IMR-90 (cell line): ENCODE data around the gene DDX54. TPM values are rescaled to one million over a fixed set of nuclear protein-coding genes. Genes with fewer than 3 reads are reported as not detected.

Source experiments
- ATAC-seq: fragments of 200-7000 bp; cut with Tn5 transposase; 2 replicates; pipeline ENCODE4 v1.9.1; 2020; ENCODE audit warnings: low read depth, mild to moderate bottlenecking, moderate library complexity
- BruUV-seq: library from RNA; stranded (reverse); fragments of 400-500 nt; replicated peaks from 2 replicates; lab custom pipeline; 2021; lab: Mats Ljungman, UMichigan
- CTCF ChIA-PET: fragments of 300-600 bp; formaldehyde crosslinking; extraction: SDS; loops from one replicate; lab custom pipeline; 2021; ENCODE audit warnings: antibody characterized with exemption; lab: Yijun Ruan, JAX
- POLR2A ChIA-PET: fragments of 300-600 bp; sonication (Branson Sonifier 250); formaldehyde crosslinking; loops from one replicate; lab custom pipeline; 2022; ENCODE audit warnings: antibody characterized with exemption; ENCODE audit not compliant: unreplicated experiment; lab: Charles Lee
- DNase-seq: peaks from one replicate; pipeline ENCODE4 v3.0.0; 2013
- H2AFZ ChIP-seq: replicated peaks from 2 replicates; pipeline ENCODE3; 2013; ENCODE audit warnings: low read length, mild to moderate bottlenecking; ENCODE audit not compliant: poor library complexity
- H2AK5ac ChIP-seq: 2 replicates; pipeline ENCODE4 v1.6.1; 2013; ENCODE audit warnings: low read depth, low read length, inconsistent platforms
- H2AK9ac ChIP-seq: replicated peaks from 2 replicates; pipeline ENCODE3; 2013; ENCODE audit warnings: mild to moderate bottlenecking, low read depth, low read length, moderate library complexity; ENCODE audit not compliant: poor library complexity
- H2BK120ac ChIP-seq: 2 replicates; pipeline ENCODE4 v1.6.1; 2013; ENCODE audit warnings: low read depth, low read length, inconsistent platforms
- H2BK15ac ChIP-seq: 3 replicates; pipeline ENCODE4 v1.6.1; 2013; ENCODE audit warnings: low read depth, low read length, inconsistent platforms
- H2BK20ac ChIP-seq: 2 replicates; pipeline ENCODE4 v1.6.1; 2013; ENCODE audit warnings: low read depth, mild to moderate bottlenecking, inconsistent platforms, low read length, moderate library complexity
- H2BK5ac ChIP-seq: 2 replicates; pipeline ENCODE4 v1.6.1; 2013; ENCODE audit warnings: mild to moderate bottlenecking, low read depth, low read length, inconsistent platforms; ENCODE audit not compliant: poor library complexity, severe bottlenecking
- H3K14ac ChIP-seq: replicated peaks from 2 replicates; pipeline ENCODE4 v1.6.1; 2013; ENCODE audit warnings: low read depth, low read length, inconsistent platforms
- H3K18ac ChIP-seq: 2 replicates; pipeline ENCODE4 v1.6.1; 2013; ENCODE audit warnings: low read depth, low read length, control low read depth
- H3K23ac ChIP-seq: 2 replicates; pipeline ENCODE4 v1.6.1; 2013; ENCODE audit warnings: low read depth, low read length, inconsistent platforms
- H3K27ac ChIP-seq: 2 replicates; pipeline ENCODE4 v1.5.1; 2013; ENCODE audit warnings: mild to moderate bottlenecking, control low read depth, low read length; ENCODE audit not compliant: insufficient read depth
- H3K27me3 ChIP-seq: 2 replicates; pipeline ENCODE4 v1.6.1; 2013; ENCODE audit warnings: low read length; ENCODE audit not compliant: control insufficient read depth, insufficient read depth
- H3K36me3 ChIP-seq: 2 replicates; pipeline ENCODE4 v1.6.1; 2013; ENCODE audit warnings: low read length, mixed read lengths; ENCODE audit not compliant: control insufficient read depth, insufficient read depth
- H3K4ac ChIP-seq: 2 replicates; pipeline ENCODE4 v1.6.1; 2013; ENCODE audit warnings: low read depth, low read length, inconsistent platforms
- H3K4me1 ChIP-seq: 2 replicates; pipeline ENCODE4 v1.6.1; 2013; ENCODE audit warnings: low read length, mixed read lengths; ENCODE audit not compliant: control insufficient read depth, insufficient read depth
- H3K4me2 ChIP-seq: 2 replicates; pipeline ENCODE4 v1.6.1; 2013; ENCODE audit warnings: low read depth, mild to moderate bottlenecking, control low read depth, low read length, moderate library complexity
- H3K4me3 ChIP-seq: 2 replicates; pipeline ENCODE4 v1.5.1; 2013; ENCODE audit warnings: low read depth, mild to moderate bottlenecking, control low read depth, low read length, moderate library complexity; ENCODE audit not compliant: insufficient read depth
- H3K56ac ChIP-seq: 2 replicates; pipeline ENCODE4 v1.6.1; 2013; ENCODE audit warnings: low read length, inconsistent platforms; ENCODE audit not compliant: insufficient read depth; ENCODE audit errors: extremely low read depth
- H3K79me1 ChIP-seq, 2 experiments: 2 replicates each; pipeline ENCODE4 v1.6.1; 2013; ENCODE audit warnings: low read length in 2 of 2, inconsistent platforms in 1 of 2, low read depth in 1 of 2
- H3K9ac ChIP-seq: 2 replicates; pipeline ENCODE4 v1.6.1; 2013; ENCODE audit warnings: low read depth, low read length, control low read depth
- H3K9me1 ChIP-seq: 2 replicates; pipeline ENCODE4 v1.6.1; 2013; ENCODE audit warnings: low read length, inconsistent platforms; ENCODE audit not compliant: insufficient read depth
- H3K9me3 ChIP-seq: 2 replicates; pipeline ENCODE4 v1.6.1; 2013; ENCODE audit warnings: low read length; ENCODE audit not compliant: control insufficient read depth, insufficient read depth
- H4K20me1 ChIP-seq: 2 replicates; pipeline ENCODE4 v1.6.1; 2013; ENCODE audit warnings: low read length, inconsistent platforms; ENCODE audit not compliant: insufficient read depth
- H4K5ac ChIP-seq: 2 replicates; pipeline ENCODE4 v1.6.1; 2013; ENCODE audit warnings: mild to moderate bottlenecking, low read depth, low read length, control low read depth
- H4K8ac ChIP-seq, 2 experiments: 2 replicates each; pipeline ENCODE4 v1.6.1; 2013; ENCODE audit warnings: low read depth in 2 of 2, low read length in 2 of 2, control low read depth in 1 of 2, inconsistent platforms in 1 of 2
- H4K91ac ChIP-seq: 2 replicates; pipeline ENCODE4 v1.6.1; 2013; ENCODE audit warnings: low read depth, low read length, inconsistent platforms; ENCODE audit not compliant: insufficient read depth
- BHLHE40 ChIP-seq: fragments of 150-350 bp; IDR thresholded peaks from 2 replicates; pipeline ENCODE4 v1.6.1; 2016; ENCODE audit warnings: mild to moderate bottlenecking, low read depth, low read length
- CEBPB ChIP-seq: IDR thresholded peaks from 2 replicates; pipeline ENCODE4 v1.6.1; 2012; ENCODE audit warnings: low read depth, low read length, improper control_type of control experiment
- CTCF ChIP-seq: conservative IDR thresholded peaks from 2 replicates; pipeline ENCODE4 v1.5.1; 2012; ENCODE audit warnings: mild to moderate bottlenecking, low read depth, low read length, improper control_type of control experiment
- ELK1 ChIP-seq: fragments of 150-350 bp; IDR thresholded peaks from 2 replicates; pipeline ENCODE4 v1.6.1; 2016; ENCODE audit warnings: low read depth, mild to moderate bottlenecking, low read length, moderate library complexity, borderline replicate concordance
- FOS ChIP-seq: fragments of 150-350 bp; IDR thresholded peaks from 2 replicates; pipeline ENCODE4 v1.6.1; 2016; ENCODE audit warnings: low read depth, low read length
- MAFK ChIP-seq: IDR thresholded peaks from 2 replicates; pipeline ENCODE4 v1.6.1; 2012; ENCODE audit warnings: low read depth, low read length, improper control_type of control experiment
- MXI1 ChIP-seq: IDR thresholded peaks from 2 replicates; pipeline ENCODE4 v1.6.1; 2012; ENCODE audit warnings: low read depth, mild to moderate bottlenecking, low read length, moderate library complexity, borderline replicate concordance
- NFE2L2 ChIP-seq: fragments of 150-350 bp; IDR thresholded peaks from 2 replicates; pipeline ENCODE4 v1.6.1; 2016; ENCODE audit warnings: low read depth, mild to moderate bottlenecking, low read length
- POLR2A ChIP-seq: IDR thresholded peaks from 2 replicates; pipeline ENCODE4 v1.6.1; 2012; ENCODE audit warnings: mild to moderate bottlenecking, low read depth, low read length
- RAD21 ChIP-seq: IDR thresholded peaks from 2 replicates; pipeline ENCODE4 v1.6.1; 2012; ENCODE audit warnings: low read length, improper control_type of control experiment
- RCOR1 ChIP-seq: IDR thresholded peaks from 2 replicates; pipeline ENCODE4 v1.6.1; 2012; ENCODE audit warnings: mild to moderate bottlenecking, low read length, improper control_type of control experiment; ENCODE audit not compliant: insufficient replicate concordance
- RFX5 ChIP-seq: IDR thresholded peaks from 2 replicates; pipeline ENCODE4 v1.8.0; 2012; ENCODE audit warnings: low read depth, mild to moderate bottlenecking, low read length, moderate library complexity
- SMC3 ChIP-seq: fragments of 150-350 bp; IDR thresholded peaks from 2 replicates; pipeline ENCODE4 v1.6.1; 2016; ENCODE audit warnings: low read depth, mild to moderate bottlenecking, antibody characterized with exemption, low read length, moderate library complexity
- USF2 ChIP-seq: fragments of 150-350 bp; IDR thresholded peaks from 2 replicates; pipeline ENCODE4 v1.6.1; 2017; ENCODE audit warnings: mild to moderate bottlenecking, antibody characterized with exemption, low read length, low read depth
- WGBS, 2 experiments: methylation state at CpG; one replicate each; pipeline versions ENCODE4 v1.1.5 to v1.1.7; 2013; ENCODE audit warnings: missing lambda C conversion rate in 2 of 2; ENCODE audit not compliant: insufficient read length in 1 of 2; ENCODE audit errors: extremely low coverage in 2 of 2; 5-methylcytosine and 5-hydroxymethylcytosine counted together
- dilution Hi-C: fragments of 300-500 bp; cut with HindIII; formaldehyde crosslinking; loops from one replicate; pipeline ENCODE4 v1.14.3; 2018; ENCODE audit warnings: low sequenced_read_pairs; ENCODE audit not compliant: unreplicated experiment
- in situ Hi-C: fragments of 300-500 bp; cut with MboI; formaldehyde crosslinking; loops from 3 replicates; pipeline ENCODE4 v1.14.3; 2019; ENCODE audit warnings: low sequenced_read_pairs, inconsistent platforms, mixed read lengths
- intact Hi-C: fragments of 100-400 bp; cut with micrococcal nuclease; formaldehyde crosslinking; loops from 2 replicates; pipeline ENCODE4 v1.10.0; 2022
- polyA plus RNA-seq, 3 experiments: library from polyadenylated mRNA; depleted of rRNA; stranded (reverse); fragments of >200 nt; gene quantifications; 2 replicates each; pipeline ENCODE4 v1.2.3, GENCODE V29; 2012; ENCODE audit warnings: low replicate concordance in 1 of 3
- total RNA-seq: library from RNA; depleted of rRNA; stranded (reverse); fragments of >200 nt; gene quantifications from 2 replicates; pipeline ENCODE4 v1.2.3, GENCODE V29; 2012

Gene DDX54
- total and polyA plus RNA-seq, 2 of the 4 experiments (the other 2 are of a cell fraction), result 23.8 to 47.5 TPM

GRCh38 chr12:113202300-113203075, 17.2 kb upstream of the DDX54 start:
- in situ Hi-C loops (no loop called here), intact Hi-C loops (no loop called here), dilution Hi-C loops (no loop called here)
- no peaks in the 10 kb centered on the region for H3K9me3 ChIP-seq
- WGBS, 2 experiments, result no CpG with 5 or more reads among the region's 4 CpGs
- H3K9me1 ChIP-seq, result no peaks in the 10 kb centered on the region
- ChIA-PET POLR2A (interaction anchor here (0.7 kb wide), 1 partner anchor 15 kb away, joined by 3 read pairs; no protein-coding TSS in a partner anchor), CTCF (interaction anchor here (0.9 kb wide), 1 partner anchor 20 kb away, joined by 3 read pairs; no protein-coding TSS in a partner anchor)
- no peak overlapping the region for H2BK5ac ChIP-seq
- no peak overlapping the region for H3K14ac ChIP-seq
- ATAC-seq (no peak), DNase-seq (no peak)
- H3K4me3 ChIP-seq, result no peak overlapping the region
- H3K9ac ChIP-seq, result no peak overlapping the region
- peaks cover 2% of the 10 kb centered on the region; the same call in 1 of the 2 replicates for H3K4me1 ChIP-seq
- no peak overlapping the region for H2AK5ac ChIP-seq
- H2BK120ac ChIP-seq, result no peak overlapping the region
- H4K20me1 ChIP-seq, result no peaks in the 10 kb centered on the region
- H3K23ac ChIP-seq, result no peak overlapping the region
- no TSS peak for BruUV-seq
- H2AFZ ChIP-seq, result no peak overlapping the region
- no peak overlapping the region for H2BK20ac ChIP-seq
- H4K5ac ChIP-seq, result no peak overlapping the region
- H3K4me2 ChIP-seq, result no peak overlapping the region
- no peak overlapping the region for H3K27ac ChIP-seq
- H4K91ac ChIP-seq, result no peak overlapping the region
- H3K79me1 ChIP-seq, result no peaks in the 10 kb centered on the region
- H2BK15ac ChIP-seq, result no peak overlapping the region
- H3K27me3 ChIP-seq, result no peaks in the 10 kb centered on the region
- no peak overlapping the region for H3K18ac ChIP-seq
- no peak overlapping the region for H3K4ac ChIP-seq
- TF ChIP-seq CEBPB (no peak), BHLHE40 (no peak), RCOR1 (no peak), SMC3 (no peak), ELK1 (no peak), NFE2L2 (no peak), MXI1 (no peak), POLR2A (no peak), RAD21 (no peak), RFX5 (no peak), USF2 (no peak), FOS (no peak), MAFK (no peak), CTCF (no peak)
- H3K36me3 ChIP-seq, result no peaks in the 10 kb centered on the region
- H3K56ac ChIP-seq, result no peak overlapping the region
- H2AK9ac ChIP-seq, result no peak overlapping the region
- H4K8ac ChIP-seq, result no peak overlapping the region
